IPS-18c (cell line): ENCODE results near the gene ZNF655.
"Not testable (repeated sequence)": the region's sequence is repeated elsewhere in the genome, so short reads cannot be mapped to it uniquely, and the experiment has no call there.

Experiments used
- H3K4me3 ChIP-seq: 2 replicates; pipeline ENCODE4 v1.7.0; 2013; ENCODE audit warnings: low read depth, mild to moderate bottlenecking, low read length, moderate library complexity; ENCODE audit not compliant: insufficient read depth
- H3K9me3 ChIP-seq: one replicate; pipeline ENCODE4 v1.6.1; 2013; ENCODE audit warnings: mild to moderate bottlenecking, low read length, moderate library complexity; ENCODE audit not compliant: control insufficient read depth, insufficient read depth

Gene ZNF655, protein sequence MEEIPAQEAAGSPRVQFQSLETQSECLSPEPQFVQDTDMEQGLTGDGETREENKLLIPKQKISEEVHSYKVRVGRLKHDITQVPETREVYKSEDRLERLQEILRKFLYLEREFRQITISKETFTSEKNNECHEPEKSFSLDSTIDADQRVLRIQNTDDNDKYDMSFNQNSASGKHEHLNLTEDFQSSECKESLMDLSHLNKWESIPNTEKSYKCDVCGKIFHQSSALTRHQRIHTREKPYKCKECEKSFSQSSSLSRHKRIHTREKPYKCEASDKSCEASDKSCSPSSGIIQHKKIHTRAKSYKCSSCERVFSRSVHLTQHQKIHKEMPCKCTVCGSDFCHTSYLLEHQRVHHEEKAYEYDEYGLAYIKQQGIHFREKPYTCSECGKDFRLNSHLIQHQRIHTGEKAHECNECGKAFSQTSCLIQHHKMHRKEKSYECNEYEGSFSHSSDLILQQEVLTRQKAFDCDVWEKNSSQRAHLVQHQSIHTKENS

DNA sequence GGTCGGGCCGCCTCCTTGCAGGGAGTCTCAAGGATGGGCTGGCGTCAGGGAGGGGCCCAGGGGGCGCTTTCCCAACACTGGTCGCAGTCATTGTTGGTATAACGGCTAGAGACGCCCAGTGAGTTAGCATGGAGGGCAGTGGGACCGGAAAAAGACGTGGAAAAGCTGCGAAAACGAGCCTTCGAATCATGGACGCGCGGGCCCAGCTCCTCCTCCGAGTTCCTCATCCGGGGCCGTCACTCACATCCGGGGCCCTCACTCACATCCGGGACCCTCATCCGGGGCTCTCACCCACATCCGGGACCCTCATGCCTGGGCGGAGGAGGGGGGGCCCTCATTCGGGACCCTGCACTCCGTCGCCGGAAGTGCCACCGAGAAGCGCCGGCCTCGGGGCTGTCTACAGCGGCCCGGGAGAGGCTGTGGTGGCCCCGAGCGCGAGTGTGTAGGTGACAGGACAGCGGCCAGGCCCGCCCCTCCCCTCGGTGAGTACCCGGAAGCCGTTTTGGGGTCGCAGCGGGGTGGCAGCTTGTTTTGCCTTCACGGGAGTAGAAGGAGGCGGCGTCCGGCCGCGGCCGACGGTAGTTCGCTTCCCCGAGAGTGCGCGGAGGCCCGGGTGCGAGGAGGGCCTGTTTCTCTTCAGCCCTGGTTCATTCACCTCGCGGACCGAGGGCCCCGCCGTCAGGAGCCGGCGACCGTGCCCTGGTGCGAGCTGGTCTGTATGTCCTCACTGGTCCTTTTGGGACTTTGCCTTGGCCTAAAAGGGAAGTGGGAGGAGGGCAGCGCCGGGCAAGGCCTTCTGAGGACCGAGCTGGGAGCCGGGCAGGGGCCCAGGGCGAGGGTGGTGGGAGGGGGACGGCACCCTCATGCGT is at the start of gene ZNF655:
Gene ZNF655, plus strand, starts transcription at position 337 of the 869 bp plus-strand sequence. CDS start 1,918 bp downstream, outside the sequence.
- H3K9me3 ChIP-seq = no peaks in the 10 kb centered on the region
- peak within 1 kb of the TSS; percentile 100 for H3K4me3 ChIP-seq

DNA sequence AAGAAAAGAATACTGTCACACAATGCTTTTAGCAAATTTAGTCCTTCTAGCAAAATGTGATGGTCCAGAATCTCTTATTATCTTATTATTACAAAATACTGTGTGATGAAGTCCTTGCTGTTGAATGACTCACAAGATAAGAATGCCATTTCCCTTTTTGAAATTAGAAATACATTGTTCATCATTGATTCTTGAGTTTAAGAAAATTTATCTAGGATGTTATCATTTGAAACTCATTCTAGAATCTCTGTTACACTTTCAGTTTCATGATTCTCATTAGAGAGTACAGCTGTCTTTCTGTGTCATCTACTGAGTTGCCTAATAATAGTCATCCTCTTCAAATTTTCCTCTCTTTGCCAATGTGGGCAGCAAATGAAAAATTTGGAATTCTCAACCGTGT is 44.4 kb upstream of the ZNF655 start:
- H3K4me3 ChIP-seq = no peak overlapping the region
- H3K9me3 ChIP-seq = no peaks in the 10 kb centered on the region

DNA sequence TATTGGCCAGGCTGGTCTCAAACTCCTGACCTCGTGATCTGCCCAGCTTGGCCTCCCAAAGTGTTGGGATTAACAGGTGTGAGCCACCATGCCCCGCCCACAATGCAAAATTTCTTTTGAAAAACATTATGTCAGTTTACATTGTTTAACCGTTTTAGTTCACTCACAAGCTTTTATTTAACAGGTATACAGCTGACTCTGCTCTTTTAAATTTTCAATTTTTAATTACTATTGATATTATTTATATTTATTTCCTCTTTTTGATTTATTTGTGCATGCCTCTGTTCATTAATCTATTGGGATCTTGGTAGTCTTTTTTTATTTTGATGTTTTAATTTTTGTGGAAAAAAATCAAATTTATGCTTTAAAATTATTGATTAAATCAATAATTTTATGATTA is 37.0 kb upstream of the ZNF655 start:
- Histone ChIP-seq H3K9me3 (no peaks in the 10 kb centered on the region), H3K4me3 (no peak overlapping the region)

DNA sequence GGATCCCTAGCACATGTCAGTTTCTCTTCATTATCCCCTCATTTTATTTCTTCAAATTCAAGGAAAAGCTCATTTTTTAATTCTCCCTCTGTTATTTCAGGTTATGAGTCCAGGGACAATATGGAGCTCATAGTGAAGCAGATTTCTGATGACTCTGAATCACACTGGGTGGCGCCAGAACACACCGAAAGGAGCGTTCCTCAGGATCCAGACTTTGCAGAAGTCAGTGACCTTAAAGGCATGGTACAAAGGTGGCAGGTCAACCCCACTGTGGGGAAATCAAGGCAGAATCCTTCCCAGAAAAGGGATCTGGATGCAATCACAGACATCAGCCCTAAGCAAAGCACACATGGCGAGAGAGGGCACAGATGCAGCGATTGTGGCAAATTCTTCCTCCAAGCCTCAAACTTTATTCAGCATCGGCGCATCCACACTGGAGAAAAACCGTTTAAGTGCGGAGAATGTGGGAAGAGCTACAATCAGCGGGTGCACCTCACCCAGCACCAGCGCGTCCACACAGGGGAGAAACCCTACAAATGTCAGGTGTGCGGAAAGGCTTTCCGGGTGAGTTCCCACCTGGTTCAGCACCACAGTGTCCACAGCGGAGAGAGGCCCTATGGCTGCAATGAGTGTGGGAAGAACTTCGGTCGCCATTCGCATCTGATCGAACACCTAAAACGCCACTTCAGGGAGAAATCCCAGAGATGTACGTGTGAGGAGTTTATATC is 32.6 kb upstream of the ZNF655 start:
- Histone ChIP-seq H3K4me3 (no peak overlapping the region), H3K9me3 (peaks cover 10% of the 10 kb centered on the region)

DNA sequence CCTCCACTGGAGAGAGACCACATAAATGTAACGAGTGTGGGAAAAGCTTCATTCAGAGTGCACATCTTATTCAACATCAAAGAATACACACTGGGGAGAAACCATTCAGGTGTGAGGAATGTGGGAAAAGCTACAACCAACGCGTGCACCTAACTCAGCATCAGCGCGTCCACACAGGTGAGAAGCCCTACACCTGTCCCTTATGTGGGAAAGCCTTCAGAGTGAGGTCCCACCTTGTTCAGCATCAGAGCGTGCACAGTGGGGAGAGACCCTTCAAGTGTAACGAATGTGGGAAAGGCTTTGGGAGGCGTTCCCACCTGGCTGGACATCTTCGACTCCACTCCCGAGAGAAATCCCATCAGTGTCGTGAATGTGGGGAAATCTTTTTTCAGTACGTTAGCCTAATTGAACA is 27.1 kb upstream of the ZNF655 start:
- Histone ChIP-seq H3K9me3 (peaks cover 32% of the 10 kb centered on the region), H3K4me3 (peak overlapping the region; percentile 21; the same call in 1 of the 2 replicates)

DNA sequence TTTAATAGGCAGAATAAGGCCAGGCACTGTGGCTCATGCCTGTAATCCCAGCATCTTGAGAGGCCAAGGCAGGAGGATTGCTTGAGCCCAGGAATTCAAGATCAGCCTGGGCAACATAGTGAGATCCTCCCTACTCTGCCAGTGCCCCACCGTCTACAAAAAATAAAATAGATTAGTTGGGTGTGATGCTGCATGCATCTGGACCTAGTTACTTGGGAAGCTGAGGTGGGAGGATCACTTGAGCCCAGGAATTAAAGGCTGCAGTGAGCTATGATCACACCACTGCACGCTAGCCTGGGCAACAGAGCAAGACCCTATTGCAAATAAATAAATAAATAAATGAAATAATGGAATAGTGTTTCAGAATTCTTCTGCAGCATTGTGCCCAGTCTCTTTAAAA is 22.8 kb upstream of the ZNF655 start:
- no peak overlapping the region for H3K4me3 ChIP-seq
- peaks cover 28% of the 10 kb centered on the region for H3K9me3 ChIP-seq

DNA sequence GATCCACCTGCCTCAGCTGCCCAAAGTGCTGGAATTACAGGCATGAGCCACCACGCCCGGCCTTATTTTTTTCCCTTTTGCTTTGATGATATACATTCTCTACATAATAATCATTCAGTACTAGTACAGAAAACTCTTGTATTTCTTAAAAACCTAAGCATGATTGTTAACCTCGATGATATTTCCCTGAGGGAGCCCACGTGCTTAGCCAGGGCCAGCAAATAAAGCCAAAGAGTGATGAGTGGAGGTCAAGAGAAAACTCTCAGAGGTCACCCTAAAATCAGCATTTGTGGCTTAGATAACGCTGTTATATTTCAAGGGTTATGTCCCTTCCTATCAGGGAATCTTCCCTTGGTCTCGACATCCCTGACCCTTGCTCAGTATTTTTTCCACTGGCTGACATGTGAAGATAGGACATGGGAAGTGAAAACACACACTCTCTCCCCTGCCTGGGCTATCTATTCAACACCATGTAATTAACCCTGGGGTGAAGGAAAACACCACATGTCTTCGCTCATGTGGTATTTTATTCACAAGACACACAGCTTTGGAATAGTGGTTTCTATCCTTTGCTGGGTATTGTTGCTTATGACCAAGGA is 19.1 kb upstream of the ZNF655 start:
- H3K9me3 ChIP-seq = peaks cover 9% of the 10 kb centered on the region
- H3K4me3 ChIP-seq = no peak overlapping the region

DNA sequence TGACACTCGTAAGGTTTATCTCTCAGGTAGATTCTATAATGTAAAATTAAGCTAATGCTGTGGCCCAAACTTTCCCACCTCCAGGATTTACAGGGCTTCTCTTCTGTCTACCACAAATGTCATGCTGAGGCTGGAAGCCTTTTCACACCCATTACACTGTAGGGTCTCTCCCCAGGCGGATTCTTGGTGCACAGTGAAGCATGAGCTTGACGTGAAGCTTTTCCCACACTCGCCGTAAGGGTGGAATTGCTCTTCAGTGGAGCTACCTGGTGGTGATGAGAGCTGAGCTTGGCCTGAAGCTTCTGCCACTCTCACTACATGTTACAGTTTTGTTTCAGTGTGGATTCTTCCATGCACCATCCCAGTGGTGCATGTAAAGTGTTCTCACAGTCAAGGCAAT is 17.9 kb upstream of the ZNF655 start:
- Histone ChIP-seq H3K9me3 (peaks cover 9% of the 10 kb centered on the region), H3K4me3 (no peak overlapping the region)

DNA sequence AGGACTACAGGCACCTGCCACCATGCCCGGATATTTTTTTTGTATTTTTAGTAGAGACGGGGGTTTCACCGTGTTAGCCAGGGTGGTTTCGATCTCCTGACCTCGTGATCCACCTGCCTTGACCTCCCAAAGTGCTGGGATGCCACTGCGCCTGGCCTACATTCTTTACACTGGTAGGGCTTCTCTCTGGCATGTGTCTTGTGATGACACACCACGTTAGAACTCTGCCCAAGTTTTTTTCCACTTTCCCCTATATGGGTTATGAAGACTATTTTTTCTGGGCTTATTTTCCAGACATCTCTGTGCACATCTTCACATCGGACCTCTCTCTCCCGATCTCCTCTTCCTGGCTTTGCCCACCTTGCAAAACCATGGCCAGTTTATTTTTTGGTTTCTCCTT is 17.2 kb upstream of the ZNF655 start:
- Histone ChIP-seq H3K4me3 (no peak overlapping the region), H3K9me3 (peaks cover 9% of the 10 kb centered on the region)

DNA sequence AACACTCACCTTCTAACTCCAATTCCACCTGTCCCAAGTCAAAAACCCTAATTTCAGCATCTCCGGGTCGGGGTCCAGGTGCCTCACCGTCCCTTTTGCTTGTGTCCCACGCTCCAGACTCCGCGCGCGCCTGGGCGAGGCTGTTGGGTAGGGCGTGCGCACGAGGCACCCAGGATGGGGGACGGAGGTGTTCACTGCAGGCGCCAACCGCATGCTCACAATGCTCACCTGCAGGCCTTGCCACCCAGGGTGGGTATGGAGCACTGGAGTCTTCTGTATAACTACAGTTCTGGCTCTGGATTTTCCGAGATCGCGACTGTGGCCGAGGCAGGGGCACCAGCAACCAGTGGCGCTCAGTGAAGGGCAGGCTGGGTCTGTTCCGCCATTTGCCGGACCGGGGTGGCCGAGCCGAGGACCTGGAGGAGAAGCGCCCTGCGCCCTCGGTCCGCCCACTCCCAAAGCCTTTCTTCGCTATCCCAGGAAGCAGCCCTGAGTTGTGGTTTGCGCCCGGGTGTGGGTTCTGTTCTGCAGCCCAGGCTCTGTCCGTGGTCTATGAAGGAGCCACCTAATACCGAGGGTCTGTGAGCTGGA is 15.3 kb upstream of the ZNF655 start:
- Histone ChIP-seq H3K4me3 (no peak overlapping the region), H3K9me3 (peaks cover 9% of the 10 kb centered on the region)

DNA sequence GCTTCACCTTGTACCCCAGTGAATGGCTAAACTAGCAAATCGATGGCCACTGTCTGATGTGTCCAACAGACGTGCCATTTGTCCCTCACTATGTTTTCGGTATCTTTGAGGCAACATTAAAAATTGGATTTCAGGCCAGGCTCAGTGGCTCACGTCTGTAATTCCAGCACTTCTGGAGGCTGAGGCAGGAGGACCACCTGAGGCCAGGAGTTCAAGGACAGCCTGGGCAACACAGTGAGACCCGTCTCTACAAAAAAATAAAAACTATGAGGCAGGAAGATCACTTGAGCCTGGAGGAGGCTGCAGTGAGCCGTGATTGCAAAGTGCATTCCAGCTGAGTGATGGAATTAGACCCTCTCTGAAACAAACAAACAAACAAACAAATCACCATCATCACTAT is 14.5 kb upstream of the ZNF655 start:
- Histone ChIP-seq H3K9me3 (peaks cover 9% of the 10 kb centered on the region), H3K4me3 (no peak overlapping the region)

DNA sequence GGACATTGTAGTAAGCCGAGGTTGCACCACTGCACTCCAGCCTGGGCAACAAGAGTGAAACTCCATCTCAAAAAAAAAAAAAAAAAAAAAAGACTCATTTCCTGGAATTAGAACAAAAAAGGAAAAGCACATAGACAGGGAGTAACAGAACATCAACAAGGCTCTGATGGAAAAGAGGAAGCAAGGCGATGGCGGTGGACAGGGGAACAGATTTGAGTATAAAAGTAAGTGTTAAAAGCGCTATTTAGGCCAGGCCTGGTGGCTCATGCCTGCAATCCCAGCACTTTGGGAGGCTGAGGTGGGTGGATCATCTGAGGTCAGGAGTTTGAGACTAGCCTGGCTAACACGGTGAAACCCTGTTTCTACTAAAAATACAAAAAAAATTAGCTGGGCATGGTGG is 13.1 kb upstream of the ZNF655 start:
- not testable (repeated sequence) for H3K9me3 ChIP-seq, H3K4me3 ChIP-seq

DNA sequence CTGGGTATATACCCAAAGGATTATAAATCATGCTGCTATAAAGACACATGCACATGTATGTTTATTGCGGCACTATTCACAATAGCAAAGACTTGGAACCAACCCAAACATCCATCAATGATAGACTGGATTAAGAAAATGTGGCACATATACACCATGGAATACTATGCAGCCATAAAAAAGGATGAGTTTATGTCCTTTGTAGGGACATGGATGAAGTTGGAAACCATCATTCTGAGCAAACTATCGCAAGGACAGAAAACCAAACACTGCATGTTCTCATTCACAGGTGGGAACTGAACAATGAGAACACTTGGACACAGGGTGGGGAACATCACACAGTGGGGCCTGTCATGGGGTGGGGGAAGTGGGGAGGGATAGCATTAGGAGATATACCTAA is 8.9 kb upstream of the ZNF655 start:
- H3K9me3 ChIP-seq, H3K4me3 ChIP-seq: not testable (repeated sequence)

DNA sequence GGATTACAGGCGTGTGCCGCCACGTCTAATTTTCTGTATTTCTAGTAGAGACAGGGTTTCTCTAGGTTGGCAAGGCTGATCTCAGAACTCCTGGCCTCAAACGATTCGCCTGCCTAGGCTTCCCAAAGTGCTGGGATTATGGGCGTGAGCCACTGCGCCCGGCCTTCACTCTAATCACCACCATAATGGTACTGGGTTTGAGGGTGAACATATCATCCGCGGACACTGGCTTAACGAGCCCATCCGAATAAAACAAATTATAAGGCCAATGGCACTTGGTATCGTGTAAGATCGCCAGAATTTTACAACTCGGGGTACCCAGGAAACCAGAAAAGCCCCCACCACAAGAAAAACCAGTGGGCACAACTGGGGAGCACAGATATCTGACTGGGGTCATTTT is 7.1 kb upstream of the ZNF655 start:
- peak overlapping the region; percentile 79 for H3K4me3 ChIP-seq
- H3K9me3 ChIP-seq = no peaks in the 10 kb centered on the region

DNA sequence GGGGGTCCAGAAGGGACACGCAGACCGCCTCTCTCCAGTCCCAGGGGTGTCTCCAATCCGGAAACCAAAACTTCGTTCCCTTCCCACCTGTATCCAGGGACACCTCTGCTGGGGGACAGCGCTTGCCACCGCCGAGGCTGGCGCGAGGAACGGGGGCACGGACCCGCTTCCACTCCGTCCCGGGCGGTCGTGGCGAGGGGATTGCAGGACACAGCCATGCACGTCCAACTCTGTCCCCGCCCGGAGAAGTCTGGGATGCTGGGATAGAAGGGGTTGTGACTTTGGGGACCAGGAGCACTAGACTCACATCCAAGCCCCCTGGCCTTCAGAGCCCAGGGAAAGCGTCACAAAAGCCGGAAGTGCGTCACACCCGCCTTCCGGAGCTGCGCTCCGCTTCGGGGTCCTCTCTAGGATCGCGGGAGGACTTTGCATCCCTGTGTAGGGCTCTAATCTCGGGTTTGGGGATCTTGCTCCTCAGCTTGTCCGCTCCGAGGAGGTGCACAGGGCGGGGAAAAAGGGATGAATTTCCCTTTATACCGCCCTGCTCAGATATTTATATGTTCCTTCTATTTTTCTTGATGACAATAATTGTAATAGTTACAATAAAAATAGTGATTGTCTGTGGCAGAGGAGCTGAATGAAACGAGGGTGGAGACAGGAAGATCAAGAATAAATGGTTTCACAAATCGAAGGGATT is 6.5 kb upstream of the ZNF655 start, which contains the start of gene FAM200A:
Gene FAM200A, minus strand, starts transcription at position 348 of the 697 bp plus-strand sequence. CDS start 3,707 bp downstream, outside the sequence.
- peak within 1 kb of the TSS; percentile 79 for H3K4me3 ChIP-seq
- H3K9me3 ChIP-seq = no peaks in the 10 kb centered on the region

DNA sequence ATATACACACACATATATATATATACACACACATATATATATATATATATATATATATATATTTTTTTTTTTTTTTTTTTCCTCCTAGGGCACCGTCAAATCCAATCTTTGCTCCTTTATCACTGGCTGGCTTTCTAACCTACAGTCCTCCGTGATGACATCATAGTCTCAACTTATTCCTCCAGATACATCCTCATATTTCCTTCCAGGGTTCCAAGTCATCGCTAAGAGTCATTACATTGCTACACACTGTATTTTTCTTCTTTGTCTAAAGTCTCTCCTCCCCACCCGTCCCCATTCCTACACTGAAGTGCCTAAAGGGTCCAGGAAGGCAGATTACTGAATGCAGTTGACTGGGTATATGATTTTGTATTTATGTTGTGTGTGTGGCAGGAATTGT is 5.4 kb upstream of the ZNF655 start:
- Histone ChIP-seq H3K4me3 (no peak overlapping the region), H3K9me3 (no peaks in the 10 kb centered on the region)
